ENCODE data around the gene NEGR1.

- no peak for TF ChIP-seq SNAPC5 (CRISPR knock-in tag; IDR thresholded peaks at IDR 0.05)
- no peak for TF ChIP-seq ZNF232 (CRISPR knock-in tag; IDR thresholded peaks at IDR 0.05)
- no peak for TF ChIP-seq ZNF436 (CRISPR knock-in tag; IDR thresholded peaks at IDR 0.05)
- no peak for TF ChIP-seq BCLAF1 (IDR thresholded peaks at IDR 0.05; ENCODE audit: borderline replicate concordance in 1 of 2, control insufficient read depth in 1 of 2, low read depth in 2 of 2, low read length in 1 of 2)
- TF ChIP-seq MAZ (CRISPR knock-in tag; conservative IDR thresholded peaks at IDR 0.05 in 1 of 2, IDR thresholded peaks at IDR 0.05 in 1 of 2) = no peak
Measured at GRCh38 chr1:71372496-71372895, 909.8 kb downstream of the NEGR1 start.
